AG04450 (cell line): ENCODE measurements around the gene VWF. TPM values are rescaled to one million over a fixed set of nuclear protein-coding genes. Genes with fewer than 3 reads are reported as not detected.

Source experiments
- CTCF ChIA-PET: fragments of 300-600, 350-600 bp; formaldehyde crosslinking; extraction: SDS; loops from one replicate; lab custom pipeline; 2022; ENCODE audit warnings: antibody characterized with exemption, inconsistent platforms; lab: Charles Lee
- POLR2A ChIA-PET: fragments of 350-600 bp; formaldehyde crosslinking; extraction: SDS; loops from one replicate; lab custom pipeline; 2021; ENCODE audit warnings: antibody characterized with exemption, inconsistent platforms; lab: Yijun Ruan, JAX
- DNase-seq: peaks from one replicate; pipeline ENCODE4 v3.0.0-alpha.2; 2011; ENCODE audit warnings: low read depth, low spot score
- H3K27ac ChIP-seq: one replicate; pipeline ENCODE4 v1.5.1; 2012; ENCODE audit warnings: low read depth, low read length, control low read depth
- H3K27me3 ChIP-seq: one replicate; pipeline ENCODE4 v1.6.0; 2012; ENCODE audit warnings: low read length; ENCODE audit not compliant: control insufficient read depth, insufficient read depth
- H3K4me3 ChIP-seq: 2 replicates; pipeline ENCODE4 v1.5.1; 2011; ENCODE audit warnings: mild to moderate bottlenecking, low read depth, low read length, control low read depth
- H3K9me3 ChIP-seq: 2 replicates; pipeline ENCODE4 v1.5.1; 2012; ENCODE audit warnings: low read length; ENCODE audit not compliant: control insufficient read depth, insufficient read depth
- polyA plus RNA-seq: library from polyadenylated mRNA; depleted of rRNA; stranded (reverse); fragments of >200 nt; gene quantifications from 2 replicates; pipeline ENCODE4 v1.2.3, GENCODE V29; 2011
- TF ChIP-seq, protein P1 (sequence below): IDR thresholded peaks from 2 replicates; pipeline ENCODE4 v1.5.1; 2011; ENCODE audit warnings: low read depth, low read length, control low read depth, inconsistent platforms

Gene VWF
- polyA plus RNA-seq, 1 experiment: 0.35 TPM

DNA sequence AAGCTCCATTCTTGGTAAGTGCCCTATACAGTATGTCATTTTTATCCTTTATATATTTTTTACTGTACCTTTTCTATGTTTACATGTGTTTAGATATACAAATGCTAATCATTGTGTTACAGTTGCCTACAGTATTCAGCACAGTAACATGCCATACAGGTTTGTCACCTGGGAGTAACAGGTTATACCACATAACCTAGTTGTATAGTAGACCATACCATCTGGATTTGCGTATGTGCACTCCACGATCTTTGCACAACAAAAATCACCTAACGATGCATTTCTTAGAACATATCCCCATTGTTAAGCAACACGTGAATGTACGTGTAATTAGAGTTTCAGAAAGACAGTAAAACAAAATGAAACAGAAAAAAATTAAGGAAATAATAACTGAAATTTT is 167.5 kb downstream of the VWF start:
- H3K27me3 ChIP-seq: peaks cover 14% of the 10 kb centered on the region
- no peak overlapping the region for H3K4me3 ChIP-seq
- ChIA-PET POLR2A (no interaction called here), CTCF (interaction anchor here (0.8 kb wide), 1 partner anchor 31 kb away, joined by 4 read pairs; no protein-coding TSS in a partner anchor)
- H3K9me3 ChIP-seq: no peaks in the 10 kb centered on the region
- H3K27ac ChIP-seq: no peak overlapping the region
- no peak for DNase-seq
- TF ChIP-seq, protein P1, sequence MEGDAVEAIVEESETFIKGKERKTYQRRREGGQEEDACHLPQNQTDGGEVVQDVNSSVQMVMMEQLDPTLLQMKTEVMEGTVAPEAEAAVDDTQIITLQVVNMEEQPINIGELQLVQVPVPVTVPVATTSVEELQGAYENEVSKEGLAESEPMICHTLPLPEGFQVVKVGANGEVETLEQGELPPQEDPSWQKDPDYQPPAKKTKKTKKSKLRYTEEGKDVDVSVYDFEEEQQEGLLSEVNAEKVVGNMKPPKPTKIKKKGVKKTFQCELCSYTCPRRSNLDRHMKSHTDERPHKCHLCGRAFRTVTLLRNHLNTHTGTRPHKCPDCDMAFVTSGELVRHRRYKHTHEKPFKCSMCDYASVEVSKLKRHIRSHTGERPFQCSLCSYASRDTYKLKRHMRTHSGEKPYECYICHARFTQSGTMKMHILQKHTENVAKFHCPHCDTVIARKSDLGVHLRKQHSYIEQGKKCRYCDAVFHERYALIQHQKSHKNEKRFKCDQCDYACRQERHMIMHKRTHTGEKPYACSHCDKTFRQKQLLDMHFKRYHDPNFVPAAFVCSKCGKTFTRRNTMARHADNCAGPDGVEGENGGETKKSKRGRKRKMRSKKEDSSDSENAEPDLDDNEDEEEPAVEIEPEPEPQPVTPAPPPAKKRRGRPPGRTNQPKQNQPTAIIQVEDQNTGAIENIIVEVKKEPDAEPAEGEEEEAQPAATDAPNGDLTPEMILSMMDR: no peak

GRCh38 chr12:5954661-5955060 is 169.8 kb downstream of the VWF start:
- POLR2A ChIA-PET: no interaction called here
- Histone ChIP-seq H3K4me3 (no peak overlapping the region), H3K27me3 (peaks cover 13% of the 10 kb centered on the region), H3K27ac (no peak overlapping the region), H3K9me3 (no peaks in the 10 kb centered on the region)
- CTCF ChIA-PET: no interaction called here
- TF ChIP-seq, protein P1: no peak
- no peak for DNase-seq

DNA sequence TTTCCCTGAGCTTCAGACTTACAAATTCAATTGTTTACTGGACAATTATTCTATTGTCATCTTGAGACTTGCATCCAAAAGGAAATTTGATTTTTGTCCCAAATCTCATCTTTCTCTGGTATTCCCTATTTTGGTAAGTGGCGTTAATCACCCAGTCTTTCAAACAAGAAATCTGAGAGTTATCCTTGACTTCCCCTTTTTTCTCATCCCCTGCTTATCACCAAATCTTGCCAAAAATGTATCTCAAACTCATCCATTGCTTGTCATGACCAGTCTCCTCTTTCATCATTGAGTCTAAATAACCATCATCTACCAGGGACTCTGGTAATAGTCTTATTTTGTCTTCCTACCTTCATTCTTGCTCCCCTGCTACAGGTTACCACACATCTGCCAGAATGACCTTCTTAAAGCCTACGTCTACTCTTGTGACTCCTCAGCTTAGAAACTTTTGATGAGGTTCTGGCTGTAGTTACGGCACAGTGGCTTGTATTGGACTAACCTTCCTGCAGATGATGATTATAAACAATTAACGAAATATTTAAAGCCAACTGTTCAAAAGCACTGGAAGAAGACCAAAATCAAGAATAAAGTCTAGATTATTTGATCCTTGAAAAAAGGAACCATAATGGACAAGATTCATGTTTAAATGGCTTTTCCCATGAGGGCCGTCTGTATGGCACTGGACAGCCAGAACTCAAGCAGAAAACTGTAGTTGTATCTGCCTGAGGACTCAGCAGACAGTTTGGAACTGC is 170.5 kb downstream of the VWF start:
- CTCF ChIA-PET: interaction anchor here (1.6 kb wide), 1 partner anchor 34 kb away, joined by 6 read pairs; no protein-coding TSS in a partner anchor
- POLR2A ChIA-PET: no interaction called here
- peaks cover 18% of the 10 kb centered on the region for H3K27me3 ChIP-seq
- no peak overlapping the region for H3K4me3 ChIP-seq
- TF ChIP-seq, protein P1: no peak
- DNase-seq: no peak
- H3K9me3 ChIP-seq: no peaks in the 10 kb centered on the region
- no peak overlapping the region for H3K27ac ChIP-seq

- POLR2A ChIA-PET: no interaction called here
- Histone ChIP-seq H3K4me3 (no peak overlapping the region), H3K27me3 (peaks cover 22% of the 10 kb centered on the region), H3K27ac (no peak overlapping the region), H3K9me3 (no peaks in the 10 kb centered on the region)
- TF ChIP-seq, protein P1: no peak
- CTCF ChIA-PET: interaction anchor here (1.4 kb wide), 1 partner anchor 36 kb away, joined by 4 read pairs; no protein-coding TSS in a partner anchor
- no peak for DNase-seq
Observed at GRCh38 chr12:5952031-5952430, 172.4 kb downstream of the VWF start.

DNA sequence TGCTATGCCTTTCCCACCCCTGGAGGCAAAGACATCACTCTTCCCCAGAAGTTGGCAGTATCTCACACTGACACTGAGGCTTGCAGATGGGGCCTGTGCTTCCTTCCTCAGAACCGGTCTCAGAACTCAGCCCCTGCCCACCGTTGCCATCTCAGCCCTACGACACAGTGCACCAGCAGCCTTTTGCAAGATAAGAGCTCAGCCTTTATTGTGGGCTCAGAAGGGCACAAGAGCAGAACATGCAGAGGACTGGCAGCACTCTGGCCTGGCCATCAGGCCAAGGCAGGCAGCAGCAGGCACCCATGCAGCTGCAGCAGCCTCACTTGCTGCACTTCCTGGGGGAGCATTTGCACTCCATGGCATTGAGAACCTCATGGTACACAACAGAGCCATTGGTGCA is 175.8 kb downstream of the VWF start:
- Histone ChIP-seq H3K27me3 (peaks cover 49% of the 10 kb centered on the region), H3K9me3 (peaks cover 4% of the 10 kb centered on the region; the same call in 1 of the 2 replicates), H3K4me3 (no peak overlapping the region), H3K27ac (no peak overlapping the region)
- ChIA-PET POLR2A (no interaction called here), CTCF (no interaction called here)
- TF ChIP-seq, protein P1: no peak
- DNase-seq: no peak
